Measurements from ENCODE around the gene S100A1. TPM values are rescaled to one million over a fixed set of nuclear protein-coding genes. Genes with fewer than 3 reads are reported as not detected.

Gene S100A1
- total RNA-seq, 1 experiment from 2014 or later: 0.80 TPM

Other genes with a start within 250 kb of the S100A1 start
- not detected in 2 replicates for gene S100A8, start 237.4 kb upstream of the S100A1 start, total RNA-seq (2014; rRNA removed; shearing (Covaris generic))
- gene S100A7A, start 211.9 kb upstream of the S100A1 start, total RNA-seq (2014; rRNA removed; shearing (Covaris generic)): not detected in 2 replicates
- gene S100A7, start 167.8 kb upstream of the S100A1 start, total RNA-seq (2014; rRNA removed; shearing (Covaris generic)): not detected in 2 replicates
- 1.3 and 1.4 TPM in 2 replicates for gene S100A6, start 92.4 kb upstream of the S100A1 start, total RNA-seq (2014; rRNA removed; shearing (Covaris generic))
- gene S100A5, start 87.5 kb upstream of the S100A1 start, total RNA-seq (2014; rRNA removed; shearing (Covaris generic)): not detected in 2 replicates
- 17.3 and 18.0 TPM in 2 replicates for gene S100A4, start 82.6 kb upstream of the S100A1 start, total RNA-seq (2014; rRNA removed; shearing (Covaris generic))
- 0.30 and 0.31 TPM in 2 replicates for gene S100A3, start 79.2 kb upstream of the S100A1 start, total RNA-seq (2014; rRNA removed; shearing (Covaris generic))
- 0.94 TPM in 1 of 2 replicates, not detected in the other for gene S100A2, start 62.6 kb upstream of the S100A1 start, total RNA-seq (2014; rRNA removed; shearing (Covaris generic))
- 34.5 and 89.0 TPM in 2 replicates for gene S100A16, start 15.3 kb upstream of the S100A1 start, total RNA-seq (2014; rRNA removed; shearing (Covaris generic))
- gene S100A14, start 12.1 kb upstream of the S100A1 start, total RNA-seq (2014; rRNA removed; shearing (Covaris generic)): 1.8 and 2.0 TPM in 2 replicates
- 80.8 and 93.2 TPM in 2 replicates for gene S100A13, start 929 bp upstream of the S100A1 start, total RNA-seq (2014; rRNA removed; shearing (Covaris generic))
- gene CHTOP, start 5.6 kb downstream of the S100A1 start, total RNA-seq (2014; rRNA removed; shearing (Covaris generic)): 63.8 and 67.0 TPM in 2 replicates
- gene SNAPIN, start 30.3 kb downstream of the S100A1 start, total RNA-seq (2014; rRNA removed; shearing (Covaris generic)): 48.3 and 48.5 TPM in 2 replicates
- 624 and 716 TPM in 2 replicates for gene ILF2, start 42.6 kb downstream of the S100A1 start, total RNA-seq (2014; rRNA removed; shearing (Covaris generic))
- 8.7 and 10.7 TPM in 2 replicates for gene NPR1, start 50.3 kb downstream of the S100A1 start, total RNA-seq (2014; rRNA removed; shearing (Covaris generic))
- gene INTS3, start 99.6 kb downstream of the S100A1 start, total RNA-seq (2014; rRNA removed; shearing (Covaris generic)): 58.3 and 66.6 TPM in 2 replicates
- gene SLC27A3, start 147.0 kb downstream of the S100A1 start, total RNA-seq (2014; rRNA removed; shearing (Covaris generic)): 44.7 and 48.9 TPM in 2 replicates